GM21825 (cell line): ENCODE data around the gene HNRNPF.
A peak's percentile ranks its signal among the peaks of the same experiment; 100 is the strongest.

Experiments
- ATAC-seq: cut with Tn5 transposase; IDR thresholded peaks from one replicate; pipeline ENCODE4 v1.9.1; 2021; ENCODE audit warnings: mild to moderate bottlenecking, moderate library complexity; ENCODE audit not compliant: unreplicated experiment

HNRNPF gene

GRCh38 chr10:43421519-43421918 is 12.5 kb upstream of the HNRNPF start:
- no peak for ATAC-seq

- ATAC-seq = no peak
Measured at GRCh38 chr10:43421201-43421507, 12.2 kb upstream of the HNRNPF start.

- peak; percentile 83 for ATAC-seq
Measured at GRCh38 chr10:43420369-43421200, 11.6 kb upstream of the HNRNPF start.

GRCh38 chr10:43419997-43420368 is 11.0 kb upstream of the HNRNPF start:
- no peak for ATAC-seq

GRCh38 chr10:43417950-43418768 is 9.2 kb upstream of the HNRNPF start:
- ATAC-seq = no peak

- ATAC-seq = no peak
Measured at GRCh38 chr10:43415544-43415943, 6.6 kb upstream of the HNRNPF start.

- no peak for ATAC-seq
Measured at GRCh38 chr10:43411536-43411935, 2.5 kb upstream of the HNRNPF start.

- ATAC-seq = no peak
Measured at GRCh38 chr10:43410345-43410744, 1.4 kb upstream of the HNRNPF start.

GRCh38 chr10:43409385-43410109 is 561 bp upstream of the HNRNPF start:
- ATAC-seq = no peak

- ATAC-seq = no peak
Measured at GRCh38 chr10:43408331-43408709, 666 bp downstream of the HNRNPF start.

GRCh38 chr10:43407576-43408330 is 1.2 kb downstream of the HNRNPF start:
- ATAC-seq = peak; percentile 41

GRCh38 chr10:43407148-43407575 is 1.8 kb downstream of the HNRNPF start:
- no peak for ATAC-seq

- no peak for ATAC-seq
Measured at GRCh38 chr10:43404704-43405084, 4.3 kb downstream of the HNRNPF start.

GRCh38 chr10:43403911-43404703 is 4.9 kb downstream of the HNRNPF start:
- no peak for ATAC-seq

- no peak for ATAC-seq
Measured at GRCh38 chr10:43402880-43403452, 6.0 kb downstream of the HNRNPF start.

GRCh38 chr10:43402176-43402575 is 6.8 kb downstream of the HNRNPF start:
- ATAC-seq = no peak

GRCh38 chr10:43401627-43402026 is 7.4 kb downstream of the HNRNPF start:
- ATAC-seq = no peak

GRCh38 chr10:43399320-43400310 is 9.4 kb downstream of the HNRNPF start:
- ATAC-seq = no peak

- no peak for ATAC-seq
Measured at GRCh38 chr10:43398939-43399319, 10.1 kb downstream of the HNRNPF start.
